ENCODE measurements around the gene TRIM52.

DNA sequence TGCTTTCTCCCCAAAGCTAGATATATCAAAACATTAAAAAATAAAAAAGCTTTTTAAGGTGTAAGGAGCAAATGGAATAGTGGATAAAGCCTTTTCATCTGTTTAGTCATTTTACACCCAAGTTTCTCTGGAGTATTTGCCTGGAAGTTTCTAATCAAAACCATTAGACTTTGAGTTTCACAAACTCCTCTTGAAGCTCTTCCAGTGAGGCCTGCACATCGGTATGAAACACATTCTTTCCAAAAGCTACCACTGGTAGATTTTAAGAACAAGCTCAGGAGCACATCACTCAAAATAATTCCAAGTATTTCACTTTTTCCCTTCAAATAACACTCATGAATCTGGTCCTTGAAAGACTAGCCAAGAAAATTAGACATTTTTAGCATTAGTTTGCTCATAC lies 5.7 kb downstream of the TRIM52 start:
- no peak for TF ChIP-seq POLR2AphosphoS5 (IDR thresholded peaks at IDR 0.05)
- TF ChIP-seq, protein P1, sequence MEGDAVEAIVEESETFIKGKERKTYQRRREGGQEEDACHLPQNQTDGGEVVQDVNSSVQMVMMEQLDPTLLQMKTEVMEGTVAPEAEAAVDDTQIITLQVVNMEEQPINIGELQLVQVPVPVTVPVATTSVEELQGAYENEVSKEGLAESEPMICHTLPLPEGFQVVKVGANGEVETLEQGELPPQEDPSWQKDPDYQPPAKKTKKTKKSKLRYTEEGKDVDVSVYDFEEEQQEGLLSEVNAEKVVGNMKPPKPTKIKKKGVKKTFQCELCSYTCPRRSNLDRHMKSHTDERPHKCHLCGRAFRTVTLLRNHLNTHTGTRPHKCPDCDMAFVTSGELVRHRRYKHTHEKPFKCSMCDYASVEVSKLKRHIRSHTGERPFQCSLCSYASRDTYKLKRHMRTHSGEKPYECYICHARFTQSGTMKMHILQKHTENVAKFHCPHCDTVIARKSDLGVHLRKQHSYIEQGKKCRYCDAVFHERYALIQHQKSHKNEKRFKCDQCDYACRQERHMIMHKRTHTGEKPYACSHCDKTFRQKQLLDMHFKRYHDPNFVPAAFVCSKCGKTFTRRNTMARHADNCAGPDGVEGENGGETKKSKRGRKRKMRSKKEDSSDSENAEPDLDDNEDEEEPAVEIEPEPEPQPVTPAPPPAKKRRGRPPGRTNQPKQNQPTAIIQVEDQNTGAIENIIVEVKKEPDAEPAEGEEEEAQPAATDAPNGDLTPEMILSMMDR (IDR thresholded peaks at IDR 0.05) = no peak
- TF ChIP-seq POLR2A (IDR thresholded peaks at IDR 0.05) = no peak
